ENCODE results near the gene MOGAT3. TPM values are rescaled to one million over a fixed set of nuclear protein-coding genes. Genes with fewer than 3 reads are reported as not detected.
A peak's percentile ranks its signal among the peaks of the same experiment; 100 is the strongest.

Gene MOGAT3
- total RNA-seq, 1 experiment from 2014 or later, result 0.81 TPM

DNA sequence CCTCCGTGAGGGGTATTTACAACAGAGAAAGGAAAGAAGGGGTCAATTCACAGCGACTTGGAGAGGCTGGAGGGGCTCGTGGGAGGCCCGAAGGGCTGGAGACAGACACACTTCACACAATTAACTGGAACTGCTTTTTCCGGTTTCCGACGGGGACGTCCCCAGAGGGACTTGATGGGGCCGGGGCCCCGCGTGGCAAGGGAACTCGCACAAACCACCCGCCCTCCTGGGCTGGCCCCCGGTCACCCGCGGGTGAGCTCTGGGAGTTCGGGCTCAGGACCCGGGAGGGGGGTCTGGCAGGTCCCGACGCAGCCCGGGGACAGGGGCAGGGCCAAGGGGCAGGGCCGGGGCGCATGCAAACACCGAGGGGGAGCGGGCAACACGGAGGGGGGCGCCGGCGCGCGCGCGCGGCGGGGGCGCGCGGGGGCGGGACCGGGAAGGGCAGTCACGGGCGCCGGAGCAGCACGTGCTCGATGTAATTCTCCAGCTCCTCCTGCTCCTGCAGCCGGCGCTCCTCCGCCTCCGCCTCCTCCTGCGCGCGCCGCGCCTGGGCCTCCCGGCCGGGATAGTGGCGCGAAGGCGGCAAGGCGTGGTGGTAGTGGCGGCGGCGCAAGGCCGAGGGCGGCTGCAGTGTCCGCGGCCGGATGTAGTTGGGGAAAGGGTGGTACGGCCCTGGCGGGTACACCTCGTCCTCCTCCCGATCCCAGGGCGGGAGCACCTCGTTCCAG lies 38.1 kb downstream of the MOGAT3 start (continued):
- TF ChIP-seq USF2 (CRISPR knock-in tag; IDR thresholded peaks at IDR 0.05) (peak; percentile 61), RORB (CRISPR knock-in tag; IDR thresholded peaks at IDR 0.05) (no peak), ZNF121 (CRISPR knock-in tag; IDR thresholded peaks at IDR 0.05) (no peak), TEAD1 (CRISPR knock-in tag; IDR thresholded peaks at IDR 0.05) (no peak; the same call in none of the 2 replicates), RELA (CRISPR knock-in tag; IDR thresholded peaks at IDR 0.05; ENCODE audit: borderline replicate concordance) (0 out of 2 replicates have a peak, but pooled peaks have one; percentile 49), ERG (CRISPR knock-in tag; IDR thresholded peaks at IDR 0.05) (no peak), CDX4 (CRISPR knock-in tag; IDR thresholded peaks at IDR 0.05; ENCODE audit: borderline replicate concordance) (no peak), PRDM15 (CRISPR knock-in tag; IDR thresholded peaks at IDR 0.05) (no peak), HMGA2 (CRISPR knock-in tag; IDR thresholded peaks at IDR 0.05) (no peak), GABPB1 (CRISPR knock-in tag; IDR thresholded peaks at IDR 0.05) (no peak)
- TF ChIP-seq, protein P1, sequence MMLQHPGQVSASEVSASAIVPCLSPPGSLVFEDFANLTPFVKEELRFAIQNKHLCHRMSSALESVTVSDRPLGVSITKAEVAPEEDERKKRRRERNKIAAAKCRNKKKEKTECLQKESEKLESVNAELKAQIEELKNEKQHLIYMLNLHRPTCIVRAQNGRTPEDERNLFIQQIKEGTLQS (CRISPR knock-in tag; conservative IDR thresholded peaks at IDR 0.05), result no peak
- TF ChIP-seq, protein P2, sequence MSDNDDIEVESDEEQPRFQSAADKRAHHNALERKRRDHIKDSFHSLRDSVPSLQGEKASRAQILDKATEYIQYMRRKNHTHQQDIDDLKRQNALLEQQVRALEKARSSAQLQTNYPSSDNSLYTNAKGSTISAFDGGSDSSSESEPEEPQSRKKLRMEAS (CRISPR knock-in tag; IDR thresholded peaks at IDR 0.05), result peak; percentile 88
- TF ChIP-seq, protein P3, sequence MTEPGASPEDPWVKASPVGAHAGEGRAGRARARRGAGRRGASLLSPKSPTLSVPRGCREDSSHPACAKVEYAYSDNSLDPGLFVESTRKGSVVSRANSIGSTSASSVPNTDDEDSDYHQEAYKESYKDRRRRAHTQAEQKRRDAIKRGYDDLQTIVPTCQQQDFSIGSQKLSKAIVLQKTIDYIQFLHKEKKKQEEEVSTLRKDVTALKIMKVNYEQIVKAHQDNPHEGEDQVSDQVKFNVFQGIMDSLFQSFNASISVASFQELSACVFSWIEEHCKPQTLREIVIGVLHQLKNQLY (CRISPR knock-in tag; IDR thresholded peaks at IDR 0.05), result no peak
- TF ChIP-seq, protein P4, sequence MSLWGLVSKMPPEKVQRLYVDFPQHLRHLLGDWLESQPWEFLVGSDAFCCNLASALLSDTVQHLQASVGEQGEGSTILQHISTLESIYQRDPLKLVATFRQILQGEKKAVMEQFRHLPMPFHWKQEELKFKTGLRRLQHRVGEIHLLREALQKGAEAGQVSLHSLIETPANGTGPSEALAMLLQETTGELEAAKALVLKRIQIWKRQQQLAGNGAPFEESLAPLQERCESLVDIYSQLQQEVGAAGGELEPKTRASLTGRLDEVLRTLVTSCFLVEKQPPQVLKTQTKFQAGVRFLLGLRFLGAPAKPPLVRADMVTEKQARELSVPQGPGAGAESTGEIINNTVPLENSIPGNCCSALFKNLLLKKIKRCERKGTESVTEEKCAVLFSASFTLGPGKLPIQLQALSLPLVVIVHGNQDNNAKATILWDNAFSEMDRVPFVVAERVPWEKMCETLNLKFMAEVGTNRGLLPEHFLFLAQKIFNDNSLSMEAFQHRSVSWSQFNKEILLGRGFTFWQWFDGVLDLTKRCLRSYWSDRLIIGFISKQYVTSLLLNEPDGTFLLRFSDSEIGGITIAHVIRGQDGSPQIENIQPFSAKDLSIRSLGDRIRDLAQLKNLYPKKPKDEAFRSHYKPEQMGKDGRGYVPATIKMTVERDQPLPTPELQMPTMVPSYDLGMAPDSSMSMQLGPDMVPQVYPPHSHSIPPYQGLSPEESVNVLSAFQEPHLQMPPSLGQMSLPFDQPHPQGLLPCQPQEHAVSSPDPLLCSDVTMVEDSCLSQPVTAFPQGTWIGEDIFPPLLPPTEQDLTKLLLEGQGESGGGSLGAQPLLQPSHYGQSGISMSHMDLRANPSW (CRISPR knock-in tag; conservative IDR thresholded peaks at IDR 0.05; ENCODE audit: low read depth), result no peak
- TF ChIP-seq, protein P5, sequence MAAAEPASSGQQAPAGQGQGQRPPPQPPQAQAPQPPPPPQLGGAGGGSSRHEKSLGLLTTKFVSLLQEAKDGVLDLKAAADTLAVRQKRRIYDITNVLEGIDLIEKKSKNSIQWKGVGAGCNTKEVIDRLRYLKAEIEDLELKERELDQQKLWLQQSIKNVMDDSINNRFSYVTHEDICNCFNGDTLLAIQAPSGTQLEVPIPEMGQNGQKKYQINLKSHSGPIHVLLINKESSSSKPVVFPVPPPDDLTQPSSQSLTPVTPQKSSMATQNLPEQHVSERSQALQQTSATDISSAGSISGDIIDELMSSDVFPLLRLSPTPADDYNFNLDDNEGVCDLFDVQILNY (CRISPR knock-in tag; IDR thresholded peaks at IDR 0.05), result 0 out of 2 replicates have a peak, but pooled peaks have one; percentile 53
- TF ChIP-seq, protein P6, sequence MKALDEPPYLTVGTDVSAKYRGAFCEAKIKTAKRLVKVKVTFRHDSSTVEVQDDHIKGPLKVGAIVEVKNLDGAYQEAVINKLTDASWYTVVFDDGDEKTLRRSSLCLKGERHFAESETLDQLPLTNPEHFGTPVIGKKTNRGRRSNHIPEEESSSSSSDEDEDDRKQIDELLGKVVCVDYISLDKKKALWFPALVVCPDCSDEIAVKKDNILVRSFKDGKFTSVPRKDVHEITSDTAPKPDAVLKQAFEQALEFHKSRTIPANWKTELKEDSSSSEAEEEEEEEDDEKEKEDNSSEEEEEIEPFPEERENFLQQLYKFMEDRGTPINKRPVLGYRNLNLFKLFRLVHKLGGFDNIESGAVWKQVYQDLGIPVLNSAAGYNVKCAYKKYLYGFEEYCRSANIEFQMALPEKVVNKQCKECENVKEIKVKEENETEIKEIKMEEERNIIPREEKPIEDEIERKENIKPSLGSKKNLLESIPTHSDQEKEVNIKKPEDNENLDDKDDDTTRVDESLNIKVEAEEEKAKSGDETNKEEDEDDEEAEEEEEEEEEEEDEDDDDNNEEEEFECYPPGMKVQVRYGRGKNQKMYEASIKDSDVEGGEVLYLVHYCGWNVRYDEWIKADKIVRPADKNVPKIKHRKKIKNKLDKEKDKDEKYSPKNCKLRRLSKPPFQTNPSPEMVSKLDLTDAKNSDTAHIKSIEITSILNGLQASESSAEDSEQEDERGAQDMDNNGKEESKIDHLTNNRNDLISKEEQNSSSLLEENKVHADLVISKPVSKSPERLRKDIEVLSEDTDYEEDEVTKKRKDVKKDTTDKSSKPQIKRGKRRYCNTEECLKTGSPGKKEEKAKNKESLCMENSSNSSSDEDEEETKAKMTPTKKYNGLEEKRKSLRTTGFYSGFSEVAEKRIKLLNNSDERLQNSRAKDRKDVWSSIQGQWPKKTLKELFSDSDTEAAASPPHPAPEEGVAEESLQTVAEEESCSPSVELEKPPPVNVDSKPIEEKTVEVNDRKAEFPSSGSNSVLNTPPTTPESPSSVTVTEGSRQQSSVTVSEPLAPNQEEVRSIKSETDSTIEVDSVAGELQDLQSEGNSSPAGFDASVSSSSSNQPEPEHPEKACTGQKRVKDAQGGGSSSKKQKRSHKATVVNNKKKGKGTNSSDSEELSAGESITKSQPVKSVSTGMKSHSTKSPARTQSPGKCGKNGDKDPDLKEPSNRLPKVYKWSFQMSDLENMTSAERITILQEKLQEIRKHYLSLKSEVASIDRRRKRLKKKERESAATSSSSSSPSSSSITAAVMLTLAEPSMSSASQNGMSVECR (CRISPR knock-in tag; IDR thresholded peaks at IDR 0.05; ENCODE audit: borderline replicate concordance), result 0 out of 2 replicates have a peak, but pooled peaks have one; percentile 25
- TF ChIP-seq, protein P7, sequence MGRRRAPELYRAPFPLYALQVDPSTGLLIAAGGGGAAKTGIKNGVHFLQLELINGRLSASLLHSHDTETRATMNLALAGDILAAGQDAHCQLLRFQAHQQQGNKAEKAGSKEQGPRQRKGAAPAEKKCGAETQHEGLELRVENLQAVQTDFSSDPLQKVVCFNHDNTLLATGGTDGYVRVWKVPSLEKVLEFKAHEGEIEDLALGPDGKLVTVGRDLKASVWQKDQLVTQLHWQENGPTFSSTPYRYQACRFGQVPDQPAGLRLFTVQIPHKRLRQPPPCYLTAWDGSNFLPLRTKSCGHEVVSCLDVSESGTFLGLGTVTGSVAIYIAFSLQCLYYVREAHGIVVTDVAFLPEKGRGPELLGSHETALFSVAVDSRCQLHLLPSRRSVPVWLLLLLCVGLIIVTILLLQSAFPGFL (CRISPR knock-in tag; IDR thresholded peaks at IDR 0.05; ENCODE audit: borderline replicate concordance), result no peak
- TF ChIP-seq, protein P8, sequence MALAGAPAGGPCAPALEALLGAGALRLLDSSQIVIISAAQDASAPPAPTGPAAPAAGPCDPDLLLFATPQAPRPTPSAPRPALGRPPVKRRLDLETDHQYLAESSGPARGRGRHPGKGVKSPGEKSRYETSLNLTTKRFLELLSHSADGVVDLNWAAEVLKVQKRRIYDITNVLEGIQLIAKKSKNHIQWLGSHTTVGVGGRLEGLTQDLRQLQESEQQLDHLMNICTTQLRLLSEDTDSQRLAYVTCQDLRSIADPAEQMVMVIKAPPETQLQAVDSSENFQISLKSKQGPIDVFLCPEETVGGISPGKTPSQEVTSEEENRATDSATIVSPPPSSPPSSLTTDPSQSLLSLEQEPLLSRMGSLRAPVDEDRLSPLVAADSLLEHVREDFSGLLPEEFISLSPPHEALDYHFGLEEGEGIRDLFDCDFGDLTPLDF (CRISPR knock-in tag; IDR thresholded peaks at IDR 0.05), result 0 out of 2 replicates have a peak, but pooled peaks have one; percentile 72
